Measurements from ENCODE around the gene P2RX7.
"Not testable (repeated sequence)": the region's sequence is repeated elsewhere in the genome, so short reads cannot be mapped to it uniquely, and the experiment has no call there.

The P2RX7 gene

DNA sequence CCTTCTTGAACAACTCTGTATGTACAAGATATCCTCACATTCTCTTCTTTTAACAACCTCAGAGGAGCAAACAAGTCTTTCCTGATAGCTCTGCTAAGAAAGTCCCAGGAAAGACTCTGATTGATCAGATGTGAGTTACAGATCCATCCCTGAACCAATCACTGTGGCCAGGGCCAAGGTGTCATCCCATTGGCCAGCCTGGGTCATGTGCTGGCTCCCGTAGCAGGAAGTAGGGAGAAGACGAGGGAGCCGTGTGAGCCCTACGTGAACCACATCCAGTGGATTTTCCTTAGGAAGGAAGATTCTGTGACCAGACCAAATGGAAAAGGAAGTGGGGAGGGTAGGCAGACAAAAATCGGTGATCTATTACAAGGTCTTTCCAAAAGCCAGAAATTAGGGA is 5.6 kb downstream of the P2RX7 start:
- no peak for DNase-seq

DNA sequence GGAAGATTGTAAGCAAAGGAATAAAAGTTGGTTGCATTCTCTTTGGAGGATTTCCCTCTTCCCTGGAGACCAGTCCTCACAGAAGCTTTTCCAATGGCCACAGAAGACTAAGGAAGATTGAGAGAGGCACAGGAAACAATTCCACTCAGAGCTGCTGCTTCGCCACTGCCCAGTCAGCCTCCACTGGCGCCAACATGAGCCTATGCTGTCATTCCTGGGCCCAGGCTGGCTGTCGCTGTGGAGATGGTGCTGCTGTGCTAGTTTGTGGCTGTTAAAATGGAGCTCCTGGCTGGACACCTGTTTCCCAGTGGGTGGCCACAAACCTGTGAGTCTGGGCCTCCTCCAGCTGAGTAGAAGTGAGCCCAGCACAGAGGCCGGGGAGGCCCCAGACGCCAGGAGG is 6.6 kb downstream of the P2RX7 start:
- DNase-seq, result no peak

DNA sequence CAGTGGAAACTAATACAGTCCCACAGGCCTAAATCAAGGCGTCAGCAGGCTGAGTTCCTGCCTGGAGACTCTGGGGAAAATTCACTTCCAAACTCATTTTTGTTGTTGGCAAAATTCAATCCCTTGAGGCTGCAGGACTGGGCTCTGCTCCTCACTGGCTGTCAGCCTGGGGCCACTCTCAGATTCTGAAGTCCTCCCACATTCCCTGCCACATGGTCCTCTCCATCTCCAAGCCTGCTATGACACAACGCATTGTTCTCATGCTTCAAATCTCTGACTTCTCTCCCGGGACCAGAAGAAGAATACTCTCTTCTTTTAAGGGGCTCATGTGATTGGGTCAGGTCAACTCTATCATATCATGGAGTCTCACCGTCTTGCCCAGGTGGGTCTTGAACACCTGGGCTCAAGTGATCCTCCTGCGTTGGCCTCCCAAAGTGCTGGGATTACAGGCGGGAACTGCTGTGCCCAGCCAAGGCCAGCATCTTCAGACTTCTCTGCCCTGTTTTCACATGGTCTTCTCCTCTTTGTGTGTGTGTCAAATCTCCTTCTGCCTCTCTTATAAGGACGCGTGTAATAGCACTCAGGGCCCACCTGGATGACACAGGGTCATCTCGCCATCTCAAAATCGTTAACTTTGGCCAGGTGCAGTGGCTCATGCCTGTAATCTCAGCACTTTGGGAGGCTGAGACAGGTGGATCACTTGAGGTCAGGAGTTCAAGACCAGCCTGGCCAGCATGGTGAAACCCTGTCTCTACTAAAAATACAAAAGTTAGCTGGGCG is 9.7 kb downstream of the P2RX7 start:
- no peak for DNase-seq

DNA sequence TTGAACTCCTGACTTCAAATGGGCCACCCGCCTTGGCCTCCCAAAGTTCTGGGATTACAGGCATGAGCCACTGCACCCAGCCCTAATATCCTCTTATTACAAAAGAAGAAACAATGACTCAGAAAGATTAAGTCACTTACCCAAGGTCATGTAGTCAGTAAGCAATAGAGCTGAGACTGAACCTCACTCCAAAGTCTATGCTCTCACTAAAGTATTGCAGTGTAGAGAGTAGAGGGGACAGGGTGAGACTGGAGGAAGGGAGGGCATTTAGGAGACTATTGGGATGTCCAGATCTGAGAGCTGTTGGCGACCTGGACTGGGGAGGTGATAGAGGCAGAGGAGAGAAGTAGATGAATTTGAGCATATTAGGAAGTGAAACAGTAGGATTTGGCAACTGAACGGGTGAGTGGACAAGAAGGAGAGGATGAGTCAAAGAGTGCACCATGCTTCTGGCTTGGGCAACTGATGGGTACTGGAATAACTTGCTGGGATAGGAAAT is 11.8 kb downstream of the P2RX7 start:
- no peak for DNase-seq

DNA sequence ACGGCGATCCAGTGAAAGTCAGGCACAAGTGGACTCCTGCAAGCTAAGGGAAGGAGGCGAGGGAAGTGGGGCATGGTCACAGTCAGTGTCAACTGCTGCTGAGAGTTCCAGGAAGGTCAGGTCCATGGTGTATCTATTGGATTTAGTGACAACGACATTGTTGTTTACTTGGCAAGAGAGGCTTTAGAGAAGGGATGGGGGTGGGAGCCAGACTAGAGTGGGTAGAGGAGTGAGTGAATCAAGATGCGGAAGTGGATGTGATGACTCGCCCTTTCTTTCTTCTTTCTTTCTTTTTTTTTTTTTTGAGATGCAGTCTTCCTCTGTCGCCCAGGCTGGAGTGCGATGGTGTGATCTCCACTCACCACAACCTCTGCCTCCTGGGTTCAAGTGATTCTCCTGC is 12.5 kb downstream of the P2RX7 start:
- DNase-seq, result no peak

DNA sequence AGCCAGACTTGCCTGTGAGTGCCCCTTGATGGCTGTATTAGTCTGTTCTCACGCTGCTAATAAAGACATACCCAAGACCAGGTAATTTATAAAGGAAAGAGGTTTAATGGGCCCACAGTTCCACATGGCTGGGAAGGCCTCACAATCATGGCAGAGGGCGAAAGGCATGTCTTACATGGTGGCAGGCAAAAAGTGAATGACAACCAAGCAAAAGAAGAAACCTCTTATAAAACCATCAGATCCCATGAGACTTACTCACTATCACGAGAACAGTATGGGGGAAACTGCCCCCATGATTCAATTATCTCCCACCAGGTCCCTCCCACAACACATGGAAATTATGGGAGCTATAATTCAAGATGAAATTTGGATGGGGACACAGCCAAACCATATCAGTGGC is 16.6 kb downstream of the P2RX7 start:
- not testable (repeated sequence) for DNase-seq

DNA sequence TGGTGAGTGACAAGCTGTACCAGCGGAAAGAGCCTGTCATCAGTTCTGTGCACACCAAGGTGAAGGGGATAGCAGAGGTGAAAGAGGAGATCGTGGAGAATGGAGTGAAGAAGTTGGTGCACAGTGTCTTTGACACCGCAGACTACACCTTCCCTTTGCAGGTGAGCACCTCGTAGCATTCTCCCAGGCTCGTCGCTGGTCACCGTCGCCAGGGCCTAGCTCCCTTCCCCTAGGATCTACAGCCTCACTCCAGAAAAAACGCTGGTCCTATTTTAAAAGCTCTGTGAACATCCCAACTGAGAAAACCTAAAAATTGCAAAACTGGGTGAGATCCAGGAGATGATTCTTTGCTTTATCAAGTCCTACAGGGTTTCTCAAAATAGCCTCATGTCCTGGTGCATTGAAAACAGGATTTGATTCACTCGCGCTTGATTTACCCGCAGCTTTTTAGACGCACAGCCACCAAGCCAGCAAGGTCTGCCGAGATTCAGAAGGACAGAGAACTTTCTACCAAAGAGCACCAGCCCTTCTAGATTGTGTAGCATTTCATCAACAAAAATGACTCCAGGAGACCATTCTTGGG is 22.2 kb downstream of the P2RX7 start:
- DNase-seq, result no peak

DNA sequence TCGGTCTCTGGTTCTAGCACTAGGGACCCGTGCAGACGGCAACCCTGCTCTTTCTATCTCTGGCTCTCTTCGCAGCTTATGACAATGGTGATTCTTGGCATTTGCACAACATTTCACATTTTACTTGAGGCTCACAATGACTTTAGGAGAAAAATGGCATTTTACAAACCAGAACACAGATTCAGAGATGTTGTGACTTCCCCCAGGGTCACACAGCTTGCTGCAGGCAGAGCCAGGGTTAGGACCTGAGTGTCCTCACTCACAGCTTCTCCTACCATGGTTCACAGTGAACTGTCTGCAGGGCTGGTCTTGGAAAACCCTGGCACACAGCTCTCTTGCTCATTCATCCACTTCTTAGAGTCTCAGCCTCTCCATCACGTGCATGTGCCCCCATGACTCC is 23.7 kb downstream of the P2RX7 start:
- DNase-seq, result no peak

DNA sequence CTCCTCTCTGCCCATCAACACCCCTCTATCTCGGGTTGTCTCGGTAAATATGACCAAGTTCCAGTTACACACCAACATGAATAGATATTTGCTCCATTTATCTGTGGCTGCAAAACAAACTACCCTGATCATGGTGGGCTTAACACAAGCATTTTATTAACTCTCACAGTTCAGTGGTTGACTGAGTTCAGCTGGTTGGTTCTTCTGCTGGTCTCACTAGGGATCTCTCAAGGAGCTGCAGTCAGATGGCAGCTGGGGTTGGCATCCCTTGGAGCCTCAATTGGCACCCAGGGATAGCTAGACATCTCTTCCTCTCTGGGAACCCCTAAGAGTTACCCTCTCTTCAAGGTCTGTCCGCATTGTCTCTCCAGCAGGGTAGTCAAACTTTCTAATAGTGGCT is 25.4 kb downstream of the P2RX7 start:
- DNase-seq, result no peak

DNA sequence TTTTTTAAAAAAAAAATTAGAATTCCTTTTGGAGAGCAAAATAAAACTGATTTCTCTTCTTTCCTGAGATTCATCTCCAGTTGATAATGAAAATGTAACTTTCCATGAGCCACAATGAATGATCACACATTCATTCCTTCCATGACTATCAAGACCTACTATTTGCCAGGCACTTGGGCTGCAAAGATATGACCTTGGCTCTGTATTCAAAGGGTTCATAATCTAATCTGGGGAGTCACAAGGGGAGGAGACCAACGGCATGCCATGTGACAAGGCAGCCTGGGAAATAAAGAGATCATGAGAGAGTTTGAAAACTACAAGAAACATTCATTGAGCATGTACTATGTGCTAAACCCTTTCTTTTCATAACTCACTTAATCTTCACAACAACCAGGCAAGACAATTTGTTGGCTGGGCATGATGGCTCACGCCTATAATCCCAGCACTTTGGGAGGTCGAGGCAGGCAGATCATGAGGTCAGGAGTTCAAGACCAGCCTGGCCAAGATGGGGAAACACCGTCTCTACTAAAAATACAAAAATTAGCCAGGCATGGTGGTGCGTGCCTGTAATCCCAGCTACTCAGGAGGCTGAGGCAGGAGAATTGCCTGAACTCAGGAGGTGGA is 26.2 kb downstream of the P2RX7 start:
- not testable (repeated sequence) for DNase-seq

DNA sequence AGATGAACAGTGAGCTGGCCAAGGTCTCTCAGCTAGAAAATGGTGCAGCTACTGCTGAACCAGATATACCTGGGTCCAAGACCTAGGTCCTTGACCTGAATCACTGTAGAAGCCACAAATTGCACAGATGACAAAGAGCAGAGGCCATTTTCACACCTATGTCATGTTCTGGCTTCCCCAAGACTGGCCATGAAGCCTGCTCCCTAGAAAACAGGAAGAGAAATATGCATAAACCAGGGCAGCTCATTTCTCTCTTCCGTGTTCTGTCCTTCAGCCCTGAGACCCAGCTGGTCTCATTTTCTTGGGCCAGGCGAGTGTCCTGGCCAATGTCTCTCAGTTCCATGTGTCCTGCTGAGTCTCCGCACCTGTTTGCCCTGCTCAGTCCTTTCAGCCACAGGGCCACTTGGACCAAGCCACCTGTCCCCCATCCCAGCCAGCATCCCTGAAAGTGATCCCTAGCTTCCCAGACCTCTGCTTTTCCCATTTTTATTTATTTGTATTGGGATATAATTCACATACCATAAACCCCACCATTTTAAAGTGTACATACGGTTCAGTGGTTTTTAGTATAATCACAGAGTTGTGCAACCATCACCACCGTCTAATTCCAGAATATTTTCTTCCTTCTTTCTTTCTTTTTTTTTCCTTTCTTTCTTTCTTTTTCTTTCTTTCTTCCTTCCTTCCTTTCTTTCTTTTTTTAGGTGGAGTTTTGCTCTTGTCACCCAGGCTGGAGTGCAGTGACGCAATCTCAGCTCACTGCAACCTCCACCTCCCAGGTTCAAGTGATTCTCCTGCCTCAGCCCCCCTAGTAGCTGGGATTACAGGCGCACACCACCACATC is 27.0 kb downstream of the P2RX7 start:
- no peak for DNase-seq

DNA sequence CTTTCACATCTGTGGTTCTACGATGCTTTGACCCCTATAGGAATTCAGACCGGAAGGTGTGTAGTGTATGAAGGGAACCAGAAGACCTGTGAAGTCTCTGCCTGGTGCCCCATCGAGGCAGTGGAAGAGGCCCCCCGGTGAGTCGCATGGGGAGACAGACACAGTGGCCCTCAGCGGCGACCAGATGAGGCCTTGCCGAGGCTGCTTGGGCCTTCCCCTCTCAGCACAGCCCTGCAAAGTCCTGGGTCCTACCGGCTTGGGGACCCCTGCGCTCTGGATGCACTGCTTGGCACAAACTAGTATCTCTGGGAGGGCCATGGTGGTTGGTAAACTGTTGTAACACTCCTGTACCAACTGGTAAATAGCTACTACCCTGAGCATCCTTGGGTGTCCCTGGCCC is 29.7 kb downstream of the P2RX7 start:
- no peak for DNase-seq

DNA sequence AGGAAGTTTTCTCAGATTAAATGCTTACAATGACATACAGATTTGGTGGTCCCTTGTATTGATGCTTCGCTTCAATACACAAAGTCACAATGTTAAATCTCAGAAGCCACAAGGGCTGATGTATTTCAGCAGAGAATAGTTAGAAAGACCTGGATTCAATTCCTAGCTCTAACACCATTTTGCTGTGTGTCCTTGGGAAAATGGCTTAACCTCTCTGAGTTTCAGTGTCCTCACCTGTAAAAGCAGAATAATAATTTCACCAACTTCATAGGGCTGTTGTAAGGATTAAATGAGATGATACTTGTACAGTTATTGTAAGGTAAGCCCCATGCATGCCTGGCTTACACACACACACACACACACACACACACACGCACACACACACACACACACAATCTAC is 30.3 kb downstream of the P2RX7 start:
- DNase-seq, result no peak

DNA sequence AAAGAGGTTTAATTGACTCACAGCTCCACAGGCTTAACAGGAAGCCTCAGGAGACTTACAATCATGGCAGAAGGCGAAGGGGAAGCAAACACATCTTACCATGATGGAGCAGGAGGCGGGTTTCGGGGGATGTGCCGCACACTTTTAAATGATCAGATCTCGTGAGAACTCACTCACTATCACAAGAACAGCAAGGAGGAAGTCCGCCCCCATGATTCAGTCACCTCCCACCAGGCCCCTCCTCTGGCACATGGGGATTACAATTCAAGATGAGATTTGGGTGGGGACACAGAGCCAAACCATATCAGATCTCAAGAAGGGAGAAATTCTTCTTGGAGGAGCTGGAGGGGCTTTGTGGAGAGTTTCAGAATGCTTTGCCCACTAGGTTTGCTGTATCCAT is 32.2 kb downstream of the P2RX7 start:
- not testable (repeated sequence) for DNase-seq

DNA sequence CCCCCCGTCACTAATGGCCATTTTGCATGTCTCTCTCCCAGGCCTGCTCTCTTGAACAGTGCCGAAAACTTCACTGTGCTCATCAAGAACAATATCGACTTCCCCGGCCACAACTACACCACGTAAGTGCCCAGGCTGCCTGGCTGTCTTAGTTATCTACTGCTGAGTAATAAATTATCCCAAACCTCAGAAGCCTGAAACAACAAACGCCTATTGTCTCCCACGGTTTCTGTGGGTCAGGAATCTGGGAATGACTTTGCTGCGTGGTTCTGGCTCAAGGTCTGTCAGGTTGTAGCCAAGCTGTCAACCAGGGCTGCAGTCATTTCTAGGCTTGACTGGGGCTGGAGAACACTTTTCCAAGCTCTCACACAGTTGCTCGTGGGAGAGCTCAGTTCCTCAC is 32.6 kb downstream of the P2RX7 start:
- DNase-seq, result no peak

DNA sequence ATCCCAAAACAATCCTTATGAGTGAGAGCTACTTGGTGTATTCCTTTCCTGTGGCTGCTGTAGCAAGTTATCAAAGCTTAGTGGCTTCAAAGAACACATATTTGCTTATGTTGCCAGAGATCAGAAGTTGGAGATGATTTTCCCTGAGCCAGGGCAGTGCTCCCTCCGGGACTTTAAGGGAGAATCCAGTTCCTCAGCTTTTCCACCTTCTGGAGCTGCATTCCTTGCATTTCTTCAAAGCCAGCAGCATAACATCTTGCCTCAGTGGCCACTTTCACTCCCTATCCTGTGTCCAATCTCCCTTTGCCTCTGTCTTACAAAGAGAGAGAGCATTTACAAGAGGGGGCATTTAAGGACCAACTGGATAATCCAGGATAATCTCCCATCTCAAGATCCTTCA is 33.7 kb downstream of the P2RX7 start:
- no peak for DNase-seq

DNA sequence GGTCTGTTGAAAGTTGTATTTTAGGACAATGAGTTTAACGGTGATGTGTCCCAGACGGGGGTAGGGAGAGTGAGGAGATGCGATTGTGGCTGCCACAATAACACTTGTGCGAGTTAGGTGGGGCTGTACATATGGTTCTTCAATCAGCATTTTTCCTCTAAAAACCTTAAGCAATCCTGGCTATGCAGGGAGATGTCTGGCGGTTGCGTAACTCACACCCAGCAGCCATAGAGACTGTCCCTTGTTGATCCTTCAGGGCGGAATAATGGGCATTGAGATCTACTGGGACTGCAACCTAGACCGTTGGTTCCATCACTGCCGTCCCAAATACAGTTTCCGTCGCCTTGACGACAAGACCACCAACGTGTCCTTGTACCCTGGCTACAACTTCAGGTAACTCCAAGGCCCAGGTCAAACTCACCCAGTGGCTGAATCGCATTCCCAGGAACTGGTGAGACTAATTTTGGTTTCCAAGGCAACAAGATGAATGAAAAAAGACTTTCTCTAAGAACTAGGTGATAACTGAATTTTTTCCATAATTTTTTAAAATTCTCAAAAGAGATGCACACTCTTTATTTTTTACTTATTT is 34.6 kb downstream of the P2RX7 start:
- DNase-seq, result no peak

DNA sequence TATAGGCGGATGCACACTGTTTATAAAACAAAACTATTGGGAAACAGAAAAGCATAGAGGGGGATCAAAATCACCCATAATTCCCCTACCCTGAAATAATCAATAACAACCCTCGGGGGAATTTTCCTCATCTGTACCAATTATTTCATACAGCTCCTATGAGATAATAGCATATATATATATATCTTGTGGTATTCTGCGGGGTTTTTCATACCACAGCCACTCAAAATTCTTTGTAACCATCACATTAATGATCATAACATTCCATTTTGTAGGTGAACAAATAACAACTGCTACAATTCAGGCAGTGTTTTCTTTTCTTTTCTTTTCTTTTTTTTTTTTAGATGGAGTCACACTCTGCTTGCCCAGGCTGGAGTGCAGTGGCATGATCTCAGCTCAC is 35.3 kb downstream of the P2RX7 start:
- DNase-seq, result no peak

DNA sequence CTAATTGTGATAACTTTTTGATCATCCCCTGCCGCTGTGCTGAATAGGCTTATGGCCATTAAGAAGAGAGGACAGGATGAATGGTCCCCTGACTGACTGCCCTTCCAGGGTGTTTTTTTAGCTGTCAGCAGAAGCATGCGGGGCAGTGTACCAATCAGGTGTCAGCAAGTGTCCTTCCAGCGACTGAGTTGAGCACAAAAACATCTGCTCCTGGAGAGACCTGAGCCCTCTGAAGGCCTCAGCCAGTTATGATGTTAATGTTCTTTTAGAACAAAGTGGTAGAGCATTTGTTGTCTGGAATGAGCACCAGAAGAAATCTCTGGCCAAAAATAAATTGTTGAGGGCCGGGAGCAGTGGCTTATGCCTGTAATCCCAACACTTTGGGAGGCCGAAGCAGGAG is 37.5 kb downstream of the P2RX7 start:
- no peak for DNase-seq

DNA sequence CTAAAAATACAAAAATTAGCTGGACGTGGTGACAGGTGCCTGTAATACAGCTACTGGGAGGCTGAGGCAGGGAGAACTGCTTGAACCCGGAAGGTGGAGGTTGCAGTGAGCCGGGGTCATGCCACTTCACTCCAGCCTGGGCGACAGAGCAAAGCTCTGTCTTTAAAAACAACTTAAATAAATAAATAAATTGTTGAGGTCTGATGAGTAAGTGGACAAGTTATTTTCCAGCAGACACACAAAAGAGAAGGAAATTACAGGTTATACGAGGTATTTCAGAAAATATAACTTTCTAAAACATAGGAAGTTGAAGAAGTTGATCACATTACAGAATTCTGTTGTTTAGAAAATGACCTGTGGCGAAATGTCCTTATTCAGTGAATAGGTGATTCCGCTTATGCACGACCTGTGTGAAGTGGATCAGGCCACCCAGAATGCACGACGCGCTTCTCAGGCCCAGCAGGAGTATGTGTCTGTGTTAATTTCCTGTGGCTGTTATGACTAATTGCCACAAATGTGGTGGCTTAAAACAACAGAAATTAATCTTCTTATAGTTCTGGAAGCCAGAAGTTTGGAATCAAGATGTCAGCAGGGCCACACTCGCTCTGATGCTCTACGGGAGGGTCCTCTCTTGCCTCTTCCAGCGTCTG is 38.1 kb downstream of the P2RX7 start:
- no peak for DNase-seq

DNA sequence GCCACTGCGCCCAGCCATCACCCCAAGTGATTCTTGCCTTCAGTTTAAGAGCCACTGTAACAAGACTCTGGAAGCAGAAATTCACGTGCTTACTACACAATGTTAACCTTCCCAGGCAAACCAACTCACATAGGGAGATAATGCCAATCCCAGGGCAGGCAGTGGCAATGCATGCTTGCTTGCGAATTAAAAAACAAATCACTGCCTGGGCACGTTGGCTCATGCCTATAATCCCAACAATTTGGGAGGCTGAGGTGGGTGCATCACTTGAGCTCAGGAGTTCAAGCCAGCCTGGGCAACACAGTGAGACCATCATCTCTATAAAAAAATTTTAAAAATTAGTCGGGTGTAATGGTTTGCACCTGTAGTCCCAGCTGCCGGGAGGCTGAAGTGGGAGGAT is 39.5 kb downstream of the P2RX7 start:
- no peak for DNase-seq

DNA sequence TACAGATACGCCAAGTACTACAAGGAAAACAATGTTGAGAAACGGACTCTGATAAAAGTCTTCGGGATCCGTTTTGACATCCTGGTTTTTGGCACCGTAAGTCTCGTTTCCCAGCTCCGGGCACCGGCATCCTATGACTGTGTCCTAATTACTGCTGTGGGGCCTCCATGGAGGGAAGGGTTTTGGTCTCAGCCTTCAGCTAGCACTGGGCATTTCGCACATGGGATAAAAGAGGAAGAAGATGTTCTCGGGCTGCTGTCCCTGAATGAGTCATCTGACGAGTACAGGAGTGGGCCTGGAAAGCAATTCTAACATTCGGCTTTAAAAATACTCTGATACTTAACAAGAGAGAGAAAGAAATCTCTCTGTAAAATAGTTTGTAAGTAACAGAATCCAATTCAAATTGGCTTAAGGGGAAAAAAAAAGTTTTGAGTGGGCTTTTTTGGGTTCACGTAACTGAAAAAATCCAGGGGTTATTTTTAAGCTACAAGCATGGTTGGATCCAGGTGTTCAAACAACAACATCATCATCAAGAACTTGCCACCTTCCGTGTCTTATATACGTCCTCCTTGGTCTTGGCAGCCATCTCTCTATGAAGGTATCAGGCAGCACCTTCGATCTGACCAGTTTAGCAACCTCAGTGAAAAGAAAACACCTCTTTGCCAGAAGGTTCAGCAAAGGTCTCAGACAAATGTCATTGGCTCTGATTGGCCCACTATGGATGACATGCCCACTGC is 42.9 kb downstream of the P2RX7 start:
- DNase-seq, result no peak
